CD4-positive, alpha-beta memory T cell (primary cell): Measurements from ENCODE around the gene GALR1. TPM values are rescaled to one million over a fixed set of nuclear protein-coding genes. Genes with fewer than 3 reads are reported as not detected.
A peak's percentile ranks its signal among the peaks of the same experiment; 100 is the strongest.

Source experiments
- CTCF ChIA-PET: fragments of 350-600 bp; sonication (Branson Sonifier 250); formaldehyde crosslinking; loops from one replicate; lab custom pipeline; 2021; ENCODE audit warnings: inconsistent platforms; ENCODE audit not compliant: partially characterized antibody; lab: Charles Lee
- POLR2A ChIA-PET: fragments of 350-600 bp; sonication (Branson Sonifier 250); formaldehyde crosslinking; loops from one replicate; lab custom pipeline; 2021; ENCODE audit not compliant: partially characterized antibody; lab: Charles Lee
- DNase-seq, 5 donors: peaks; one replicate each; pipeline versions ENCODE4 v3.0.0 to v3.0.0-alpha.2; 2020 to 2022; ENCODE audit warnings: mixed read lengths in 1 of 5
- H3K27ac ChIP-seq: one replicate; pipeline ENCODE4 v1.7.0; 2013; ENCODE audit warnings: low read depth, low read length
- H3K27me3 ChIP-seq: 2 replicates; pipeline ENCODE4 v1.7.0; 2013; ENCODE audit warnings: mild to moderate bottlenecking, low read length, moderate library complexity; ENCODE audit not compliant: insufficient read depth
- H3K36me3 ChIP-seq: 2 replicates; pipeline ENCODE4 v1.7.0; 2013; ENCODE audit warnings: mild to moderate bottlenecking, low read length, moderate library complexity; ENCODE audit not compliant: insufficient read depth
- H3K4me1 ChIP-seq: 2 replicates; pipeline ENCODE4 v1.7.0; 2013; ENCODE audit warnings: mild to moderate bottlenecking, low read length, moderate library complexity; ENCODE audit not compliant: insufficient read depth
- H3K4me3 ChIP-seq, 2 donors: one replicate each; pipeline ENCODE4 v1.7.0; 2013; ENCODE audit warnings: low read length in 2 of 2, mild to moderate bottlenecking in 1 of 2
- H3K9me3 ChIP-seq, 2 donors: one replicate each; pipeline ENCODE4 v1.7.0; 2013; ENCODE audit warnings: low read length in 2 of 2, control low read depth in 1 of 2; ENCODE audit not compliant: control insufficient read depth in 1 of 2
- H3K27ac Mint-ChIP-seq, 7 donors: one replicate each; pipeline ENCODE4 v1.8.0; 2020 to 2021; ENCODE audit warnings: mixed read lengths in 7 of 7, mild to moderate bottlenecking in 6 of 7, inconsistent platforms in 3 of 7, moderate library complexity in 3 of 7
- H3K27me3 Mint-ChIP-seq, 2 donors: one replicate each; pipeline ENCODE4 v1.8.0; 2020 to 2021; ENCODE audit warnings: mixed read lengths in 2 of 2
- H3K36me3 Mint-ChIP-seq, 2 donors: one replicate each; pipeline ENCODE4 v1.8.0; 2020 to 2021; ENCODE audit warnings: mixed read lengths in 2 of 2, inconsistent platforms in 1 of 2, mild to moderate bottlenecking in 1 of 2
- H3K4me1 Mint-ChIP-seq, 4 donors: one replicate each; pipeline ENCODE4 v1.8.0; 2020 to 2021; ENCODE audit warnings: mixed read lengths in 4 of 4, mild to moderate bottlenecking in 1 of 4
- H3K4me3 Mint-ChIP-seq, 8 donors: one replicate each; pipeline ENCODE4 v1.8.0; 2020 to 2021; ENCODE audit warnings: mixed read lengths in 8 of 8, mild to moderate bottlenecking in 7 of 8, moderate library complexity in 6 of 8, inconsistent platforms in 3 of 8
- H3K9me3 Mint-ChIP-seq, 8 donors: one replicate each; pipeline ENCODE4 v1.8.0; 2020 to 2021; ENCODE audit warnings: mixed read lengths in 8 of 8, mild to moderate bottlenecking in 5 of 8, inconsistent platforms in 3 of 8, moderate library complexity in 1 of 8
- intact Hi-C: fragments of 100-400 bp; cut with micrococcal nuclease; formaldehyde crosslinking; loops from one replicate; pipeline ENCODE4 v1.15.1; 2023
- polyA plus RNA-seq, 2 donors: library from polyadenylated mRNA; unstranded; fragments of 300-500 nt; fragmentation: Illumina TruSeq; gene quantifications; one replicate each; pipeline ENCODE4 v1.2.3, GENCODE V29; 2021
- total RNA-seq, 2 experiments: library from RNA; stranded (reverse); gene quantifications; one replicate each; pipeline ENCODE4 v1.2.3, GENCODE V29; 2021

GALR1 gene
- total RNA-seq (not detected), polyA plus RNA-seq (not detected)

DNA sequence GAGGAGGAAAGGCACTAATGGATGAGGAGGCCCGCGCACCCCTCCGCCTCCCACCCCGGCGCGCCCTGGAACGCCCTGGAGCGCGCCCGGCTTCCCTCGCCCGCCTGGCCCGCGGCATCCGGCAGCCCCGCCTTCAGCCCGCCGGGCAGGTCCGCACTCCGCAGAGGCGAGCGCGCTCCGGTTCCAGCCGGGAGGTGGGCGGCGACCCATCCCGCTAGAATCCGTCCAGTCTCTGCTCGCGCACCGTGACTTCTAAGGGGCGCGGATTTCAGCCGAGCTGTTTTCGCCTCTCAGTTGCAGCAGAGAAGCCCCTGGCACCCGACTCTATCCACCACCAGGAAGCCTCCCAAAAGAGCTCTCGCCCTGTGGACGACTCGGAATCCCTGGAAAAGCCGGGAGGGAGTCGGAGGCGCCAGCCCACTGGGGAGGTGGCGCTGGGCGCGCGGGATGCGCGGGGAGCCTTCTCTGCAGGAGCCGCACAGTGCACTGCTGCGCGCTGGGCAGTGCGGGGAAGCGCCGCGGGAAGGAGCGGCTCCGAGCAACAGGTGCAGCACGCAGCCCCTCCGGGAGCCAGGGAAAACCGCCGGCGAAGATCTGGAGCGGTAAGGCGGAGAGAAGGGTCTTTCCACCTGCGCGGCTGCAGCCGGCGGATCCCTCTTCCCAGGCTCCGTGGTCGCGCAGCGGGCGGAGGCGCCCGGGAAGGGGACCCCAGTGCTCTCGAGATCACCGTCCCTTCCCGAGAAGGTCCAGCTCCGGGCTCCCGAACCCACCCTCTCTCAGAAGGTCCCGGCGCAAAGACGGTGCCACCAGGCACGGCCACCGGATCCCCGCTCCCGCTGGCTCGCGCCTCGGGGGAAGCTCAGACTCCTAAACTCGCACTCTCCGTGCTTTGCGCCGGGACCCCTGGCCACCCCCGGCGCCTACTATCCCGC lies at the start of gene GALR1:
GALR1 (plus strand) TSS at position 280 of the 932 bp plus-strand sequence. CDS start 701 bp downstream, outside the sequence.
- no peak for DNase-seq
- H3K4me1 Mint-ChIP-seq: peaks cover 7 to 24% (median 15%) of the 10 kb centered on the region in 4 donors
- intact Hi-C loops: no loop called here
- Histone ChIP-seq H3K4me3 (no peak within 1 kb of the TSS), H3K4me1 (peaks cover 12% of the 10 kb centered on the region), H3K27ac (no peak within 1 kb of the TSS), H3K36me3 (no peaks in the 10 kb centered on the region), H3K27me3 (peaks cover 15% of the 10 kb centered on the region), H3K9me3 (no peaks in the 10 kb centered on the region)
- peak within 1 kb of the TSS; percentile 57 to 87 (median 76) for H3K4me3 Mint-ChIP-seq
- ChIA-PET POLR2A (no interaction called here), CTCF (no interaction called here)
- no peak within 1 kb of the TSS for H3K27ac Mint-ChIP-seq
- H3K9me3 Mint-ChIP-seq: peaks cover 0 to 22% (median 11%) of the 10 kb centered on the region in 8 donors
- peaks cover 40 to 45% of the 10 kb centered on the region in 2 donors for H3K27me3 Mint-ChIP-seq
- H3K36me3 Mint-ChIP-seq: no peaks in the 10 kb centered on the region

DNA sequence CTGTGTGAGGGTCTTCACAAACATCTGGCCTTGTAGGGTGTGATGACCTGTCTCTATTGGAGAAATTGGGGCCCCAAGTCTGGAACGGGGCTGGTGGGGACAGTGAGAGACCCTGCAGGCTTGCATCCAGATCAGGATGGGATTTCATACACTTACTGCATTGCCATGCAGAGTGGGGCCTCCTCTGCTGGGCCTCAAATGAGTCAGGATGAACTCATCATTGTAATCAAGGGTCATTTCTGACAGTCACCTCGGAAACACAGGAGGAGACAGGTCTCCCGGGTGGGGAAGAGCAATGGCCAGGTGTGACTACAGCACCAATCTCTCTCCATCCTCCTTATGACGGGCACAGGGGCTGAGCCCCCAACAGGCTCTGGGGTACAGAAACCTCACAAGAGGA lies 48.1 kb upstream of the GALR1 start:
- H3K27me3 Mint-ChIP-seq: peaks cover 0 to 4% of the 10 kb centered on the region in 2 donors
- Histone ChIP-seq H3K4me3 (no peak overlapping the region), H3K9me3 (no peaks in the 10 kb centered on the region), H3K4me1 (no peaks in the 10 kb centered on the region), H3K27me3 (no peaks in the 10 kb centered on the region), H3K27ac (no peak overlapping the region), H3K36me3 (no peaks in the 10 kb centered on the region)
- CTCF ChIA-PET: interaction anchor here (1.9 to 2.1 kb wide), 2 partner anchors 10 kb away, joined by 5 to 10 read pairs; no protein-coding TSS in a partner anchor
- intact Hi-C loops: loop anchor here (10.0 kb wide), 1 partner anchor 377 kb away; the partner anchor contains the start of gene ZNF236
- no peak overlapping the region for H3K4me3 Mint-ChIP-seq
- POLR2A ChIA-PET: no interaction called here
- no peaks in the 10 kb centered on the region for H3K36me3 Mint-ChIP-seq
- no peak for DNase-seq
- no peaks in the 10 kb centered on the region for H3K9me3 Mint-ChIP-seq
- no peak overlapping the region for H3K27ac Mint-ChIP-seq
- H3K4me1 Mint-ChIP-seq: no peaks in the 10 kb centered on the region

- H3K4me1 Mint-ChIP-seq: peaks cover 2 to 8% (median 4%) of the 10 kb centered on the region in 4 donors
- peaks cover 0 to 4% of the 10 kb centered on the region in 2 donors for H3K27me3 Mint-ChIP-seq
- no peak overlapping the region for H3K27ac Mint-ChIP-seq
- no peak for DNase-seq
- no peaks in the 10 kb centered on the region for H3K36me3 ChIP-seq
- H3K36me3 Mint-ChIP-seq: no peaks in the 10 kb centered on the region
- POLR2A ChIA-PET: no interaction called here
- no peaks in the 10 kb centered on the region for H3K9me3 ChIP-seq
- H3K4me3 Mint-ChIP-seq: no peak overlapping the region
- no peak overlapping the region for H3K27ac ChIP-seq
- intact Hi-C loops: loop anchor here (10.0 kb wide), 1 partner anchor 378 kb away; the partner anchor contains the start of gene ZNF236
- peaks cover 6% of the 10 kb centered on the region for H3K4me1 ChIP-seq
- no peaks in the 10 kb centered on the region for H3K27me3 ChIP-seq
- H3K4me3 ChIP-seq: no peak overlapping the region
- CTCF ChIA-PET: interaction anchor here (1.1 to 1.9 kb wide), 2 partner anchors 10 to 199 kb away, joined by 3 to 5 read pairs; no protein-coding TSS in a partner anchor
- H3K9me3 Mint-ChIP-seq: no peaks in the 10 kb centered on the region
Measured at GRCh38 chr18:77202329-77202728, 47.3 kb upstream of the GALR1 start.

DNA sequence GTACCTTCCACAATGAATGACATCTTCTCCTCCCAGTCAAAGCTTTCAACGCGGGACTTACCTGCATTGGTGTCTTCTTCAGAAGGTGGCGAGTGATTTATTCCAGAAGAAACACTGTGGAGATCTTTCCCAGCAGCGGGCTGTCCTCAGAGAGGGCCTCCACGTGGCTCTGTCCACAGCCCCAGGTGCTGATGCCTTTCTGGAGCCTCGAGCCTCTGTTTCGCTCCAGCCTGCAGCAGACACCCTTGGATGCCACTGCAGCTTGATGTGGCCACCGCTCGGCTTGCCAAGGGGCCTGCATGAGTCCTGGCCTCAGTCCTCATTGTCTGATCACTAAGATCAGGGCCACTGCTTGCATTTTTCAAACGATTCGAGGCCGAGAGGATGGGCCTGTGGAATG lies 46.6 kb upstream of the GALR1 start:
- Mint-ChIP-seq H3K27ac (no peak overlapping the region), H3K9me3 (no peaks in the 10 kb centered on the region), H3K36me3 (no peaks in the 10 kb centered on the region), H3K4me3 (no peak overlapping the region), H3K4me1 (peaks cover 6 to 14% (median 9%) of the 10 kb centered on the region in 4 donors), H3K27me3 (peaks cover 0 to 4% of the 10 kb centered on the region in 2 donors)
- no peaks in the 10 kb centered on the region for H3K36me3 ChIP-seq
- ChIA-PET POLR2A (no interaction called here), CTCF (interaction anchor here (1.1 to 1.9 kb wide), 2 partner anchors 9 to 200 kb away, joined by 3 to 5 read pairs; no protein-coding TSS in a partner anchor)
- no peak overlapping the region for H3K27ac ChIP-seq
- H3K4me3 ChIP-seq: no peak overlapping the region
- H3K27me3 ChIP-seq: no peaks in the 10 kb centered on the region
- H3K4me1 ChIP-seq: peaks cover 13% of the 10 kb centered on the region
- no peak for DNase-seq
- H3K9me3 ChIP-seq: no peaks in the 10 kb centered on the region
- intact Hi-C loops: loop anchor here (10.0 kb wide), 1 partner anchor 378 kb away; the partner anchor contains the start of gene ZNF236

DNA sequence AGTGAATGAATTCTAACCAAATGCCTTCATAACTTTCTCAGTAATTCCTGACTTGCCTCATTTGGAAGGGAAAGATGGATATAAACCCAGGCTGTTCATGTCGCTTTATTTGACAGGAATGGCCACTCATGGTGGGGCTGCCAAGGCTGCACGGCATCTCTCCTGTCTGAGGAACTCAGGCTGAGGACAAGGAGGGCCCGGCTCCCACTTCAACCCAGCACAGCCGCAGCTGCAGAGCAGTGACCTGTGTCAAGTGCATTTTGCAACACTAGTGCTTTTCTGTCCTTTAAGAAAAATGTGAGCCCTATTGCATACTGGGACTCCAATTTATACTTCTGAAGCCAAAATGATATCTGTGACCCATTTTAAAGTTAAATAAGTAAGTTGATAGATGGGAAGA lies 45.8 kb upstream of the GALR1 start:
- Histone ChIP-seq H3K4me1 (peaks cover 14% of the 10 kb centered on the region), H3K27ac (no peak overlapping the region), H3K9me3 (no peaks in the 10 kb centered on the region), H3K4me3 (no peak overlapping the region), H3K27me3 (no peaks in the 10 kb centered on the region), H3K36me3 (no peaks in the 10 kb centered on the region)
- DNase-seq: no peak
- H3K36me3 Mint-ChIP-seq: no peaks in the 10 kb centered on the region
- intact Hi-C loops: loop anchor here (10.0 kb wide), 1 partner anchor 379 kb away; the partner anchor contains the start of gene ZNF236
- H3K27ac Mint-ChIP-seq: no peak overlapping the region
- no peak overlapping the region for H3K4me3 Mint-ChIP-seq
- CTCF ChIA-PET: no interaction called here
- H3K9me3 Mint-ChIP-seq: no peaks in the 10 kb centered on the region
- POLR2A ChIA-PET: no interaction called here
- H3K27me3 Mint-ChIP-seq: peaks cover 0 to 4% of the 10 kb centered on the region in 2 donors
- H3K4me1 Mint-ChIP-seq: peaks cover 13 to 22% (median 16%) of the 10 kb centered on the region in 4 donors

DNA sequence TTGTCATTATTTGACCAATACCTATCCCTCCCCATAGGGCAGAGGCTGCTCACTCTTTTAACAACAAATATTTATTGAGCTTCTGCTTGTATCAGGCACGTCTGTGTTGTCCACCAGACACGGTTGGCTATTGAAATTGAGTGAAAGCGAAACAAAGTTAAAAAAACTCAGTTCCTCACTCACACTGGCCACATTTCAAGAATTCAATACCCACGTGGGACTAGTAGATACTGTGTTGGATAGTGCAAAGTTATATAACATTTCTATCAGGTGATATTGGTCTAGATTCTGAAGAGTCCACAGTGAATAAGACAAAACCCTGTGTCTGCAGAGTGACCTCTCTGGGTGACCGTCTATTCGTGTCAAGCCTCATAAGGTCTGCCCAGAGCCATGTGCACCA lies 43.9 kb upstream of the GALR1 start:
- Mint-ChIP-seq H3K27me3 (peaks cover 0 to 4% of the 10 kb centered on the region in 2 donors), H3K4me3 (no peak overlapping the region), H3K27ac (no peak overlapping the region), H3K4me1 (peaks cover 21 to 41% (median 30%) of the 10 kb centered on the region in 4 donors), H3K9me3 (no peaks in the 10 kb centered on the region), H3K36me3 (no peaks in the 10 kb centered on the region)
- ChIA-PET POLR2A (interaction anchor here (0.7 kb wide), 1 partner anchor 30 kb away, joined by 3 read pairs; no protein-coding TSS in a partner anchor), CTCF (interaction anchor here (0.9 to 1.0 kb wide), 2 partner anchors 11 to 150 kb away, joined by 3 read pairs; no protein-coding TSS in a partner anchor)
- no peak overlapping the region for H3K27ac ChIP-seq
- H3K9me3 ChIP-seq: no peaks in the 10 kb centered on the region
- no peak overlapping the region for H3K4me3 ChIP-seq
- no peak for DNase-seq
- no peaks in the 10 kb centered on the region for H3K27me3 ChIP-seq
- intact Hi-C loops: loop anchor here (2.0 to 10.0 kb wide), 4 partner anchors 65 to 381 kb away; partner anchors contain the start of gene ZNF236
- H3K36me3 ChIP-seq: no peaks in the 10 kb centered on the region
- peaks cover 32% of the 10 kb centered on the region for H3K4me1 ChIP-seq
